ENCODE data around the gene ZNF664. TPM values are rescaled to one million over a fixed set of nuclear protein-coding genes. Genes with fewer than 3 reads are reported as not detected.

ZNF664 gene
- total and polyA plus RNA-seq, 2 of the 13 experiments (the other 11 are each of a cell fraction or from before 2014, with no cell fraction given) = 43.9 to 56.5 TPM

- no peak for TF ChIP-seq ZNF761 (CRISPR knock-in tag; conservative IDR thresholded peaks at IDR 0.05)
Observed at GRCh38 chr12:124006846-124007713, 34.1 kb downstream of the ZNF664 start (continued).

GRCh38 chr12:124007826-124008570 lies 35.0 kb downstream of the ZNF664 start:
- no peak overlapping the region for H3K27ac ChIP-seq (ENCODE audit: extremely low read length, insufficient read depth, low read length)
- FAIRE-seq = no peak
- TF ChIP-seq SNAPC2 (CRISPR knock-in tag; IDR thresholded peaks at IDR 0.05) (no peak), NAIF1 (CRISPR knock-in tag; IDR thresholded peaks at IDR 0.05; ENCODE audit: borderline replicate concordance) (no peak), ZBTB49 (CRISPR knock-in tag; IDR thresholded peaks at IDR 0.05; ENCODE audit: borderline replicate concordance) (no peak), FUBP1 (CRISPR knock-in tag; IDR thresholded peaks at IDR 0.05; ENCODE audit: borderline replicate concordance) (no peak), PAX8 (CRISPR knock-in tag; IDR thresholded peaks at IDR 0.05; ENCODE audit: borderline replicate concordance) (no peak), KMT2B (CRISPR knock-in tag; IDR thresholded peaks at IDR 0.05) (no peak), ARHGAP35 (CRISPR knock-in tag; IDR thresholded peaks at IDR 0.05; ENCODE audit: borderline replicate concordance) (no peak), ZNF710 (CRISPR knock-in tag; IDR thresholded peaks at IDR 0.05; ENCODE audit: borderline replicate concordance) (no peak), ZNF567 (CRISPR knock-in tag; IDR thresholded peaks at IDR 0.05; ENCODE audit: borderline replicate concordance) (no peak), EHMT2 (IDR thresholded peaks at IDR 0.05; ENCODE audit: borderline replicate concordance, low read depth, low read length) (no peak), KDM4B (CRISPR knock-in tag; IDR thresholded peaks at IDR 0.05) (no peak)

More at GRCh38 chr12:124007826-124008570, 35.0 kb downstream of the ZNF664 start:
- Histone ChIP-seq H3K9ac (ENCODE audit: insufficient read depth, low read depth, low read length) (no peak overlapping the region), H3K4me2 (ENCODE audit: low read depth, low read length) (no peak overlapping the region), H2AFZ (ENCODE audit: low read length) (no peak overlapping the region), H3K9me3 (ENCODE audit: low read length) (no peaks in the 10 kb centered on the region), H3K79me2 (ENCODE audit: insufficient read depth, low read length) (peaks cover 2% of the 10 kb centered on the region), H3K4me3 (replicated peaks in 1 of 3; ENCODE audit: insufficient read depth in 1 of 3, low read depth in 2 of 3, low read length in 3 of 3) (no peak overlapping the region), H3K4me1 (ENCODE audit: insufficient read depth, low read length) (0 out of 2 replicates have a peak, but pooled peaks cover 7% of the 10 kb centered on the region), H3K27me3 (ENCODE audit: control insufficient read depth in 1 of 2, insufficient read depth in 2 of 2, low read length in 2 of 2) (no peaks in the 10 kb centered on the region), H3K36me3 (replicated peaks in 1 of 2; ENCODE audit: control insufficient read depth in 1 of 2, insufficient read depth in 2 of 2, low read length in 2 of 2) (peaks cover 12 to 80% of the 10 kb centered on the region in 2 experiments; a peak in 4 of 5 replicates), H4K20me1 (ENCODE audit: insufficient read depth, low read length) (peaks cover 10% of the 10 kb centered on the region)
- in situ Hi-C loops (cut with HindIII; ENCODE audit: extremely low pct_ligation_motif_present, low pct_unique_long_range_greater_than_20kb) = no loop called here
- 95% methylated on average over 9 of the region's 9 CpGs for WGBS (ENCODE audit: low lambda C conversion rate)
- intact Hi-C loops (cut with micrococcal nuclease; ENCODE audit: unreplicated experiment) = no loop called here
- no TSS peak for BruUV-seq (replicated peaks)
- CTCF ChIA-PET (ENCODE audit: low intra/inter-chr PET ratio, low total read pairs) = no interaction called here
- DNase-seq (ENCODE audit: low spot score) (no peak), ATAC-seq (no peak)
- POLR2A ChIA-PET = no interaction called here
